H1 (cell line): ENCODE data around the gene NCAM1. TPM values are rescaled to one million over a fixed set of nuclear protein-coding genes. Genes with fewer than 3 reads are reported as not detected.

ENCODE experiments used
- SIN3A ChIP-seq, 2 experiments: IDR thresholded peaks in 1 of 2; conservative IDR thresholded peaks in 1 of 2; 2 replicates each; pipeline ENCODE4 v1.6.1; 2011 to 2012; ENCODE audit warnings: low read length in 2 of 2, improper control_type of control experiment in 1 of 2, low read depth in 1 of 2, mild to moderate bottlenecking in 1 of 2
- polyA plus RNA-seq, 7 experiments: library from polyadenylated mRNA; depleted of rRNA in 3 of 7; stranded (reverse) in 5 of 7; unstranded in 2 of 7; fragments of >200 nt in 5 of 7; fragments of 200-250 nt in 2 of 7; gene quantifications; 1 replicate in 5 of 7; 2 replicates in 1 of 7; 4 replicates in 1 of 7; pipeline versions ENCODE4 v1.2.1 to v1.2.3, GENCODE V29; 2011 to 2013; ENCODE audit warnings: missing spikeins in 2 of 7, mixed read lengths in 2 of 7
- total RNA-seq: library from RNA; stranded (reverse); fragmentation: NEBNext Ultra II Directional; extraction: Animal tissue kit (Norgen Biotek cat#: 25700); gene quantifications from 2 replicates; pipeline ENCODE4 v1.2.1, GENCODE V29; 2021

Gene NCAM1
- total and polyA plus RNA-seq, 2 of the 8 experiments (the other 6 are each of a cell fraction or from before 2014, with no cell fraction given), result 3.1 to 4.3 TPM

DNA sequence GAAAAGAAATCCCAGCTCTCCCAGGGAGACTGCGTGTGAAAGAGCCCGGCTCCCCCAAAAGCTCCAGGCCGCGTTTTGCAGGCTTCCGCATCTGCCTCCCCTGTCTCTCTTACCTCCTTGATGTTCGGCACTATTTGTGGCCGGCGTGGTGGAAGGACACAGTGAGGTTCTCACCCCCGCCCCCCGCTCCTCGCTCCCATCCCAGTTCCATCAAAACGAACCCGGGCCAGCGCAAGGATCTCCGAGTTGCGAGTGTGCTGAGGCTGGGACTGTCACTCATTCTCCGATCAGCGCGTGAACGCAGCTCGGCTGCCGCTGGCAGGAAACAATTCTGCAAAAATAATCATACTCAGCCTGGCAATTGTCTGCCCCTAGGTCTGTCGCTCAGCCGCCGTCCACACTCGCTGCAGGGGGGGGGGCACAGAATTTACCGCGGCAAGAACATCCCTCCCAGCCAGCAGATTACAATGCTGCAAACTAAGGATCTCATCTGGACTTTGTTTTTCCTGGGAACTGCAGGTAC lies at the start of gene NCAM1 (continued):
- peak; percentile 89 to 96 for TF ChIP-seq SIN3A (conservative IDR thresholded peaks at IDR 0.05 in 1 of 2, IDR thresholded peaks at IDR 0.05 in 1 of 2; ENCODE audit: low read depth in 1 of 2, low read length in 2 of 2)
